Umbilical cord (tissue), 2 donors: ENCODE data around the gene GJB5. TPM values are rescaled to one million over a fixed set of nuclear protein-coding genes. Genes with fewer than 3 reads are reported as not detected.
"Not testable (repeated sequence)": the region's sequence is repeated elsewhere in the genome, so short reads cannot be mapped to it uniquely, and the experiment has no call there.

Experiments
- DNase-seq: peaks from one replicate; pipeline ENCODE4 v3.0.0-alpha.2; 2015; ENCODE audit warnings: low spot score
- total RNA-seq: library from RNA; depleted of rRNA; stranded (reverse); fragments of >200 nt; gene quantifications from one replicate; pipeline ENCODE4 v1.2.3, GENCODE V29; 2014; ENCODE audit warnings: low replicate concordance; ENCODE audit not compliant: insufficient read depth

The GJB5 gene
- total RNA-seq, result 4.3 TPM

DNA sequence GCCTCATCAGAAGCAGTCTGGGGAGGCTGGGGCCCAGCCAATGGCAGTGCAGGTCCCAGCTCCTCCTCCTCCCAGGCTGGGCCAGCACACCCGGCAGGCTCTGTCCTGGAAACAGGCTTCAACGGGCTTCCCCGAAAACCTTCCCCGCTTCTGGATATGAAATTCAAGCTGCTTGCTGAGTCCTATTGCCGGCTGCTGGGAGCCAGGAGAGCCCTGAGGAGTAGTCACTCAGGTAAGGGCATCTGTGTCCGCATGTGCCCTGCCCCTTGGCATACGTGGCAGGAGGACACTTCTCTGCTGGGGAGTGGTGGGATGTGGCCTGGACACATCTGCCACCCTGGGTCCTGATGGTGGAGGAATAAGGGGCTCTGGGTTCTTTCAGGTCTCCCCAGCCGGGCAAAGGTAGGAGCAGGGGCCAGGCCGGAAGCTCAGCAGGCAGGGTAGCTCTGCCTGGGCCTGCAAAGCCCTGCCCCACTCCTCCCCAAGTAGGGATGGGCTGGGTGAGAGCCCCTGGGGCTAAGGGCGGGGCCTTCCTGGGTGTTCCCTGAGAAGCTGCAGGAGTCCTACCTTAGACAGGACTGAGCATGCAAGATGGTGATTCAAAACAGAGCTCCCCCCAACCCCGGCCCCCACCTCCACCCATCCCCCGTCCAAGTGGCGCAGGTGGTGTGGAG is at the start of gene GJB5:
Gene GJB5, plus strand, starts transcription at position 84 of the 674 bp plus-strand sequence. CDS start 2,284 bp downstream, outside the sequence.
- peak; percentile 79 for DNase-seq

DNA sequence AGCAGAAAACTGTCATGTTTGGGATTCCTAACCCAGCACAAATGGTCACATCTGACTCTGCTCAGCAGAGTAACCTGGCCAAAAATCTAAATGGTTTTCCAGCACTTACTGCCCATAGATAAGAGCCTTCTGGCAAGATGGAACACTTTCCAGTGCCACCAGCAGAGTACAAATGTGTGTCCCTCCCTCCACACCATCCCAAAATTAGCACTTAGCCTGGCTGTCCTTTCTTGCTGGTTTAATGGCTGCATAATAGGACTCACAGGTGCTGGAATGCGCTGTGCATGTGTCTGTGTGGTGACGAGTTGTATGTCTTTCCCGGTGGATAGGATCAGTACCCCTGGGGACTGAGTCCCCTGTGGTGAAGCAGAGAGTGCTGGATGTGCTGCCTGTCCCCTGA is 49.8 kb upstream of the GJB5 start:
- no peak for DNase-seq

DNA sequence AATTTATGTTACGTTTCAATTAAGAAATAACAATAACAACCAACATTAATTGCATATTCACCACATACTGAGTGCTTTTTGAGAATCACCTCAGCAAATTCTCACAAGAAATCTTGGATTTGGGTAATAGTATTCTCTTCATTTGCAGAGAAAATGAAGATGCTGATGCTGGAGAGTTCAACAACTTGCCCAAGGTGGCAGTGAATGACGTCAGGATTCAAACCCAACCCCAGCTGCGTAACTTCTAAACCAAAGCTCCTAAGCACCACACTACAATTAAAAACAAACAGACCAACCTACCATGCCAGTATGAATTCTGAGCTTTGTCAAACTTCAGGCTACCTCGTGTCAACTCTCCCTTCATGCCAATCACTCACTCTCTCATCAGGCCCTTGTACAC is 46.7 kb upstream of the GJB5 start:
- no peak for DNase-seq

DNA sequence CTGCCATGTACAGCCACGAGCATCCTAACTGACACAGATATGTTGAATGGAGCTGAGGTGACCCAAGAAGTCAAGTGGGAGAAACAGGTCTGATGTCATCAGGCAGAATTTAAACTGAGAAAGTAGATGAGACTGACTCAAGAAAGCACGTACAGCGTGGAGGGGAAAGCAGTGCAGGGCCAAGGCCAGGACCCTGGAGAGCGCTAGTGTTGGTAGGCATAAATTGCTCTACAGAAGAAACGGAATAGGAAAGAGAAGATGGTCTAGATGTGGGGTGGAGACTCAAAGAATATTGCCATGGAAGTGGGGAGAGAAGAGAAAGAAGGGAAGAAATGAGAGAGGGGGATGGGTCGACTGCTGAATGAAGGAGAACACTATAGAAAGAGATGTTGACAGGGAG is 45.3 kb upstream of the GJB5 start:
- no peak for DNase-seq

DNA sequence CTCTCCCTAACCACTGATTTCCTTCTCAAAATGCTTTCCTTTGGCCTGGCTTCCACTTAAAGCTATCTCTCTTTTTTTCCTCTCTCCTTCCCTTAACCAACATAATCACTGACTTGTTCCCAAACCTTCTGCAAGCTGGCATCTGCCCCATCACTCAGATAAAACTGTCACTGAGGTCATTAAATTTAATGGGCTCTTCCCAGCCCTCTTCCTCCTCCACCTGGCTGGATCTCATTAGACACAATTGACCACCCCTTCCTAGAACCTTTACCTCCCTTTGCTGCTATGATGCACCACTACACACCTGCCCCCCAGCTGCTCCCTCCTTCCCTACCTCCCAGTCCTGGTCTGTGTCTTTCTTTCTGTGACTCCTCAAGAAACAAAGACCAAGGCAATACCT is 44.0 kb upstream of the GJB5 start:
- DNase-seq, result no peak

DNA sequence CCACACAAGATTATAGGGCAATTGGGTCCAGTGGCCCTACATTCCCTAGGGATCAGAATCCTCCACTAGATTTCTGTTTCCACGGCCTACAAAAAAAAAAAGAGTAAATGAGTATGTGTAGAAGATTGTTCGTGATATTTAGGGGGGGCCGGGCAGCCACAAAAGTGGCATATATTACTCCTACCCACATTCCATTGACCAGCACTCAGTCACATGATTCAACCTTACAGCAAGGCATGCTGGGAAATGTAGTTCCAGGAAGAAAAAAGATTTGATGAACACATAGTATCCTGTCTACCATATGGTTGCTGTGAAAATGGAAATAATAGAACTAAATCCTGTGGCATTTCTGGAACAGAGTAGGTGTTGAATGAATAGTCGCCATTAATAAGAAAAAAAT is 43.4 kb upstream of the GJB5 start:
- DNase-seq, result no peak

DNA sequence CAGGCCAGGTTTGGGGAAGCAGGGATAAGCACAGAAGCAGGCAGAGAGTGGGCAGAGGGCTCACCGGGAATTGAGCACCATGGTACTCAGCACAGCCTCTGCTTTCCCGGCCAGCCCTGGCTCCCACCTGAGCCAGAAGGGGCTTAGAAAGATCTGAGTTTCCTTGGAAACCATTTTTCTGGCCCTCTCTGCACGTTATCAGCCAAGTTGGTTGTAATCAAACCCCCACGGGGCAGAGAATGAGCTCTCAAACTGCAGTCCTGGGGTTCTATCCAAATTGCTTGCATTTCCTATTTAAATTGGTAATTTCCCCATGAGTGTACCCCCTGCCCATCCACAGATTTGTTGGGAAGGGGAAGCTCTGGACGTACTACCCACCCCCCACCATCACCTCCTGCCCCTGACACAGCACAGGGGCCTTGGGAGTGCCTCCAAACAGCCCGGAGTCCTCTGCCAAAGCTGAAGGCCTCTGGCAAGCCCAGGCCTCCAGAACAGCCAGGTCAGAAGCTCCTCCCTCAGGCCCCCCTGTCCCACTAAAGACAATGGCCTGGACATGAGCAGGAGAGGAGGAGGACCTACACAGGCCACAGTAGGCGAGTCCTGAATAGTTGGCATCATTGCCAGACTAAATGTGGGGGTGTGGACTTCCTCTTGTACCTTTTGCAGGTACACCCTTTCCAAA is 42.7 kb upstream of the GJB5 start:
- no peak for DNase-seq

DNA sequence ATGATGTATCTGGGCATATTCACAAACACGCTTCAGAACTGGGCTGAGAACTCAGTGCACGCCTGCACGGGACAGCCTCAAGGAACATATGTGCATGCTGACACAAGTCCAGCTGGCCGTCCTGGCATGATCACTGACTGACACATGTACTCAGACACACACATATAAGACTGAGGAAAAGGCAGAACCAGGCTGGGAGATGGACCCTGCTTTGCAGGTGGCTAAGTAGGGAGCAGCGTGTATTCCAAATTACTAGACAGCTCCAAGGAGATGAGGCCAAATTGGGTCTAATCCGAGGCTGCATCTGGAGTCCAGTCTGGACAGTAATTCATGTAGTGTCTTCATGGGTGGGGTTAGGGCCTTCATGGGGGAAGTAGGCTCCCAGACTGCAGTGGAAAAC is 41.4 kb upstream of the GJB5 start:
- no peak for DNase-seq

DNA sequence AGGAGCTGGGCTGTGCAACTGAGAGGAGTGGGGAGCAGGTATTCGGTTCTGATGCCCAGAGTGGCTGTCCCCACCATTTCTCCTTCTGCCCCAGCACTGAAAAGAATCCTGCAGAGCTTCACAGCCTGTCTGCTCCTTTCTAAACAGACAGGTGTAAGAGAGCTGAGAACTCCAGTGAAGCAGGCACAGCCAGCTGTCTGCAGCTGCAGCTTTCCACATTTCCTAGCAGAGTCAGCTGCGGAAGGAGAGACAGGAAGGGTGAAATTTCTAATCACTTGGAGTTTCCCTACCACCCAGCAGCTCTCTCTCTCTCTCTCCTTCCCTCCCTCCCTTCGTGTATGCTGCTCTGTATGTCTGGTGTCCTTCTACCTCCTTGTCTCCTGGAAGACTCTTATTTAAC is 40.5 kb upstream of the GJB5 start:
- DNase-seq, result no peak

DNA sequence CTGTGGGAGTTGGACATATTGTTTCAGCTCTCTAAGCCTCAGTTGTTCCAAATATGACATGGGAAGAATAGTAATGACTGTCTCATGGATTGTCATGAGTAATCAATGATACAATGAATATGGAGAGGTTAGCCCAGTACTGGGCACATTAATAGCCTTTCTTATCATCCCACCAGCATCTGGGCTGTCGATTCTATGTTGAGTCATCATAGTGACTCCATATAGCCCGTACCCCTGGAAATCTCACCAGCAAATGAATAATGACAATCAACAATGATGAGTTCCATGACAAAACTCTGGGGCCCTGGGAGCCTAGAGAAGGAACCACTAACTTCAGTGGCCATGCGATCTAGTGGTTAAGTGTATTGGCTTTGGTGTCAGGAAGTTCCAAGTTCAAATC is 39.7 kb upstream of the GJB5 start:
- no peak for DNase-seq

DNA sequence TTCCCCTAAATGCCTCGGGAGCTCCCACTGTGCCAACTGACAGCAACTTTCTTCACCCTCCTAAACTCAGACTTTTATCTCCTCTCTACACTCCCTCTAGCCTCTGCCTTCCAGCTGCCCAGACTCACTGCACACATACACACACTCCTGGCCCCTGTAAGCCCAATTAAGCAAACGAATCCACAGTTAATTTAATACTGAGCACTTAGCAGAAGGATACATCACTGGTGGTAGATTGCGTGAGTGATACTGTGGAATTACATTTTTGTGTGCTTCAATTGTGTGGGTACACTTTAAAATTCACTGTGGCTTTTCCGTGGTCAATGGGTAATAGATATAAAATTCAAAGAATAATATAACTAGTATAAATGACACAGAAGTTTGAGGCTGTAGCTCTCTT is 33.6 kb upstream of the GJB5 start:
- no peak for DNase-seq

DNA sequence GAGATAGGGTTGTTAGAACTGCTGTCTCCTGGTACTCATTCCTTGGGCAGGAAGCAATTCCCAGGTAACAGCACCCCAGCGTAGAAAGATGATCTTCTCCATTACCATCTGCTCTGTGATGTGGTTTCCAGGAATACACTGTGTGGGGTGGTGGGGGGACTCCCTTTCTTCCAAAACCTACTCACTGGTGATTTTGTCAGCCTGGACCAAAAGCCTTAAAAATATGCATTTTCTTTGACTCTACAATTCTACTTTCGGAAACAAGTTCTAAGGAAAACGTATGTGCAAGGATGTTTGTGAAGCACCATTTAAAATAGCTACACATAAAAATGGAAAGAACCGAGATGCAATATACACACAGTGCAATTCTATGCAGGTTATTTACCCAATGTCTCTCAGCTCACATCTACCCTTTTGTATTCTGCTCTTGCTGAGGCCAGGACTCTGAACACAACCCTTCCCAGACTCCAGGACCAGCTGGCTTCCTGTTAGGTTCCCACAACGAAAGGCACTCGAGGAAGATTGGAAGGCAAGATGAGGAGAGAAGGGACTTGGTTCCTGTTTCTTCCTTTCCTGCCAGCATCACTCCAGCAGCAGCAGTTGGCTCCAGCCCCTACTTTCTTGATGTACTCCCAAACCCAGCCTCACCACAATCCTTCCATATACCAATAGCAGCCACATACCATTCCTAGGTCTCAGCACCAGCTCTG is 33.0 kb upstream of the GJB5 start:
- DNase-seq, result no peak

DNA sequence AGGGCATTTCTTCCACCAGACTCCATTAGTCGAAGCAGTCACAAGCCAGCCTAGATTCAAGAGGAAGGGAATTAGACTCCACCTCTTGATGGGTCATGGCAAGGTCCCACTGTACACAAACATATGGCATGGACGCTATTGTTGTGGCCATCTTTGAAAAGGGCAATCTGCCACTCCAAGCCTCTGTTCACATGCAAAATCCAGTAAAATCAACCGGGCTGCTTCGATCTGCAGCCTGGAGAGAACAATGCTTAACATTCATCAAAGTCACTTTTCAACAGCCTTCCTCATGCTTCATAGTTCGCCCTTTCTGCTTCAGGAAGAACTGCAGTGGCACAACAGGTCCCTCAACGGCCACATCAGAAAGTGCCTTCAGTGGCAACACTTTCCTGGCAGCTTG is 28.0 kb upstream of the GJB5 start:
- DNase-seq, result no peak

DNA sequence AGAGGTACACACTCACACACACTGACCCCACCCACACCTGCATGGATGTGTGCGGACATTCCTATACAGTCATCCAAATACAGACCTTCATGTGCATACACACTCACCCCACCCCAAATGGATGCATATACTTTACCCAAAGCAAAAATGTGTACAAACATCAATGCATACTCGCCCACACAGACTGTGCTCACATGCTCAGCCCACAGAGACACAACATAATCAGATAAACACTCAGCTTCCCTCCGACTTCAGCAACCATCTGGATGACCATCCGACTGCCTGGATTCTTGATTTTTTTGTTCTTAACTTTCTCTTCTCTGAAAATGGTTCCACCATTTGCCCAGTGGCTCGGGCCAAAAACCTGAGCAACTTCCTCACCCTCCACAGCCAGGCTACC is 24.4 kb upstream of the GJB5 start:
- DNase-seq, result no peak

DNA sequence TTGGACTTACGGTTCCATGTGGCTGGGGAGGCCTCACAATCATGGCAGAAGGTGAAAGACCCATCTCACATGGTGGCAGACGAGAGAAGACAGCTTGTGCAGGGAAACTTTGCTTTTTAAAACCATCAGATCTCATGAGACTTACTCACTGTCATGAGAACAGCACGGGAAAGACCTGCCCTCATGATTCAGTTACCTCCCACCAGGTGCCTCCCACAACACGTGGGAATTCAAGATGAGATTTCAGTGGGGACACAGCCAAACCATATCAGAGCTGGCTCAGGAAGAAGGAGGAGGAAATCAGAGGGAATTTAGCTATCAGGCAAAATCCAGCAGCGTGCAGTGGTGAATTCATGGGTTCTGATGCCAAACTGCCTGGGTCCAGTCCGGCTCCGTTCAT is 22.0 kb upstream of the GJB5 start:
- not testable (repeated sequence) for DNase-seq

DNA sequence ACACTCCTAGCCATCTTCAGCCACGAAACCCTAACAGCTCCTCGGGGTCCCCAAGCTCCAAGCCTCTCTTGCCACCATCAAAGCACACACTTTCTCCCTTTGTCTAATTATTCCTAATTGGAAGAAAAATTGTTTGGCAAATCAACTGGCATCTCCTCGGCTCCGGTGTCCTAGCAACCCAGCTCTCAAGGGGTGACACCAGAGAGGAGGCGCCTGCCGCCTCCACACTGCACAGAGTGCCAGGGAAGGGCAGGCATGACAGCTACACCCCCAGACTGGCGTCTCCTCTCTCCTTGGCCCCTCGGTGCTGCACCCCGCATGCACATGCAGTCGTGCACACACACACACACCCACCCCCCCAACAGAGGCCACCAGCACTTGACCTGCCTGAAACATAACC is 18.2 kb upstream of the GJB5 start:
- DNase-seq, result no peak

DNA sequence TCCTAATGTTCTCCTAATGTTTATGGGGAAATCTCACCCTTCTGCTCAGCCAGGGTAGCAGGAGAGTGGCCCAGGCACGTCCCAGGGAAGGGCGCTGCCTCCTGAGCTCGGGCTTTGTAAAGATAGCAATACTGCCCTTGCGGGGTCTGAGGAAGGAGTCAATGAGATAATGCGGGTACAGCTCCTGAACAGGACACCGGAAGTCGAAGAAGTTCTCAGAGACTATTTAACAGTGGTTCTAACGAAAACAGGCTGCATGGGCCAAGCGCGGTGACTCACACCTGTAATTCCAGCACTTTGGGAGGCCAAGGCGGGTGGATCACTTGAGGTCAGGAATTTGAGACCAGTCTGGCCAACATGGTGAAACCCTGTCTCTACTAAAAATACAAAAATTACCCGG is 17.6 kb upstream of the GJB5 start:
- DNase-seq, result not testable (repeated sequence)

DNA sequence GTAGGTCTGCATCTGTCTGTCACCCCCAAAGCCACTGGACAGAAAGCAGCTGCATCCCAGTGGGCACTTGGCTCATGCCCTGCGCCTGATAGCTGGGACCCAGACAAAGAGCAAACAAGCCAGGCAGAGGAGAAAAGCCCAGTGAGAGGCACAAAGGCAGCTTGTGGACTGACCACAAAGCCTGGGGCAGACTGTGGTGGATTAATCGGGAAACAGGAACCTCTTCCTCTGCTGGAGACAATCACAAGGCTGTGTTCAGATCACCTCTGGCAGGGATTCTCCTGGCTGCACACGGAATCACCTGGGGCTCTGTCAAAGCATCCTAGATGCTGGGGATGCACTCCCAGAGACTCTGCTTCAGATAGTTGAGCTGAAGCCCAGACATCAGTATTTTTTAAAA is 15.2 kb upstream of the GJB5 start:
- DNase-seq, result no peak

DNA sequence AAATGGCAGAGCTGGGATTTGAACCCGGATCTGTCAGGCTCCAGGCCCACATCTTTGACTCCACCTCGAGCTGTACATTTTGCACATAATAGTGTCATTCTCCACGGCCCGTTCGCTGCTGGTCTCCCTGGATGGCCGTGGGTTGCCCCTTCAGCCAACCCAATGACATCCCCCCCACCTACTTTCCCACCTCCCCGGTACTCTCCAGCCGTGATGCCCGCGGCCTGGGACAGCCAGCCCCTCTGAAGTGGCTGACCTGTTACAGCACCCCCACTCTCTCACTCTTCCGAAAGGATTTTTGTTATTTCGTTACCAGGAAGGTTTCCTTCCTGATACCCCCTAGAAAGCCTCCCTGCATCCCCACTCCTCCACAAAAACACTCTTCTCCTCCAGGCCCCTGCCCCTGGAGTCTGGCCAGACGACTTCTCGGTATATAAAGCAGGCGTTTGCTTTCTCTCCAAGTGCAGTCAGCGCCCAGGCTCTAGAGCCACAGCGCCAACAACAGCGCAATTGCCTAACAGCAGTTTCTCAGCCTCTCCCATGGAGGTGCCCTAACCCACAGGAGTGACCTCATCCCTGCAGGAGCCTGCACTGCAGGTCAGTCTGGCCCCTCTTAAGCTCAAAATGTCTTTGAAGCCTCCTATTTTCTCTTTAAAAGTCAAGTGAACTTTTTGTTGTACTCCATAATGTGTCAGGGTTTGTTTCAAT is 14.5 kb upstream of the GJB5 start:
- DNase-seq, result peak; percentile 7

DNA sequence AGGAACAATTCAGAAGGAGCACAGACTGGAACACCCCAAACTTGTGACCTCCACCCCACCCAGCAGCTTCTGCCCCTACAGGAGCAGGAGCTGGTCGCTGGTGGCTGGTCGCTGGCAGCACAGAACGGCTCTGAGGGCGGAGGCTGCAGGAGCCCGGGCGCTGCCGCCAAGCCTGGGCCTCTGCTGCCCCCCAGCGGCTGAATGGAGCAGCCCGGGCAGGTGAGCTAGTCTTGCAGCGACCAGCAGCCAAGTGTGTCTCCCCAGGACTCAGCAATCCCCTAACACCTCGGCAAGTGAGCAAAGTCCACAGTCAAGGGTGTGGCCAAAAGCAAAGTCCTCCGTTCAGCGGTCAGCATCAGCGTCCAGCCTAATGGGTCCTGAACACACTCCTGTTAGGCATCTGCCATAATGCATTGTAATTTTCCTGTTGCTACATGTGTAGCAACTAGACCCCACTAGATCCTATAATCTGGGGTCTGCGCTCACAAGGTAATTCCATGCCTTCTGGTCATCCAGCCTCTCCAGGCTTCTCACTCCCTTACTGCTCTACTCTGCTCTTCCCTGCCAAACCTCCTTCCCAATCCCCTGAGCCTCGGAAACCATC is 12.1 kb upstream of the GJB5 start:
- DNase-seq, result peak; percentile 67

DNA sequence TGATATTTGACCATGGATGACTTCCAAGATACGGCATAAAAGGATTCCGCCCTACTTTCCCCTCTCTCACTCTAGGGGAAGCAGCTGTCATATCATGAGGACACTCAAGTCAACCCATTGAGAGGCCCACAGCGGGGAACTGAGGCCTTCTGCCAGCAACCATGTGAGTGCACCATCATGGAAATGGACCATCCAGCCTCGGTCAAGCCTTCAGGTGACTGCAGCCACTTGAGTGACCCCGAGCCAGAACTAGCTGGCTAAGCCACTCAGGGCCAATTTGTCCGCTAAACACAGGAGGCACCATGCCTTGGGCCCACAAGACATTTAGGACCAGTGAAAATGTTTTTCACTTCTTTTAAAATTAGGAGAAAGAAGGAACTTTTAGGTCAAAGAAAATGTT is 11.1 kb upstream of the GJB5 start:
- no peak for DNase-seq

DNA sequence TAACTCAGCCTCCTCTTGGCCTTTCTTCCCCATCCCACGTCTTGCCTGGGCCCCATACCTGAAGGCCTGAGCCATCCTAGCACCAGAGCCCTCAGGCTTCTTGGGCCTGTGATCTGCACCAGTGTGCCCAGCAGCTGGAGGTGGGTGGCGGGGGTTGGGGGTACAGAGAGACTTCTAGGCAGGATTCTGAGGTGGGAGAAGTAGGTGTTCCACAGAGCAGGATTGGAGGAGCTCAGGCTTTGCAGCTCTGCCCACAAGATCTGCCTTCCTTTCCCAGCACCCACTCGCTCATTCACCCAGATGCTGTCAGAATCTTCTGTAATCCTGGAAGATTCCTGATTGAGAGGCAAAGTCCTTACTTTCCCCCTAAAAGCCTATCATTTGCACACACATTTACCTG is 10.0 kb upstream of the GJB5 start:
- DNase-seq, result no peak
